ENCODE results near the gene DCXR.

The DCXR gene

GRCh38 chr17:82022981-82023446, 14.5 kb downstream of the DCXR start, which contains the start of gene LRRC45:
LRRC45 (plus strand) TSS chr17:82023305; CDS start chr17:82023644, 339 bp downstream.
- DNase-seq (ENCODE audit: low read depth in 2 of 2), result peak; percentile 100

DNA sequence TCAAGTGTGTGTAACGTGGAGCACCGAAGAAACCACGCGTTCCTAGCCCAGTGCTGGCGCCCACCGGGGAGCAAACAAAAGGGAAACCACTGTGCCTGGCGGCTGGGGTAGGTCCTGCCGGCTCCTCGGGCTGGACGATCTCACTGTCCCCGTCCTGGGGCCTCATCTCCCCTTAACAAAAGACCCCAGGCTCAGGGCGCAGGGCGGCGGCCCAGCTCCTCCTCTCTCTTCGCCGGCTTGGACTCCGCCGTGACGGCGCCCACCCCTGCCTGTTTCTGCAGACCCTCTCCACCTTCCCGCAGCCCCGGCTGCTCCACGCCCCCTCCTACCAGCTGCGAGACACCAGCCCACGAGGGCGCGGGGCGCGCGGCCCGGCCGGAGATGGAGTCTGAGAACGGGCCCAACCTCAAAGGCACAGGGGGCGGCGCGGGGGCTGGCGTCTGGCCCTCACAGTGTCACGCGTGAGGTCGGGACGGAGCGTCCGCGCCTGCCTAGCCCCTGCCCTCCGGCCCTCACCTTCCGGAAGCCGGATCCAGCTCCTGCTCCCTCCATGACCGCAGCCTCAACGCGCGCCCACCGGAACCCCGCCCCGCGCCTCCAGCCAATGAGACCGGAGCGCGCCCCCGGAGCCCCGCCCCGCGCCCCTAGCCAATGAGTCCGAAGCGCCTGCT, 15.1 kb downstream of the DCXR start, which contains the start of gene CENPX:
TSS of gene CENPX (minus strand) at position 569 of the 671 bp plus-strand sequence. CDS start at position 552, 17 bp downstream.
- DNase-seq (ENCODE audit: low read depth in 2 of 2), result no peak

GRCh38 chr17:82021900-82022309, 15.6 kb downstream of the DCXR start:
- no peak for DNase-seq (ENCODE audit: low read depth in 2 of 2)

- DNase-seq (ENCODE audit: low read depth in 2 of 2), result peak in 1 of 2 donors; percentile 59
Observed at GRCh38 chr17:82021107-82021899, 16.2 kb downstream of the DCXR start.

GRCh38 chr17:82020572-82021106, 16.9 kb downstream of the DCXR start:
- no peak for DNase-seq (ENCODE audit: low read depth in 2 of 2)

- DNase-seq (ENCODE audit: low read depth in 2 of 2), result peak in 1 of 2 donors; percentile 55
Observed at GRCh38 chr17:82019690-82020571, 17.6 kb downstream of the DCXR start.

DNA sequence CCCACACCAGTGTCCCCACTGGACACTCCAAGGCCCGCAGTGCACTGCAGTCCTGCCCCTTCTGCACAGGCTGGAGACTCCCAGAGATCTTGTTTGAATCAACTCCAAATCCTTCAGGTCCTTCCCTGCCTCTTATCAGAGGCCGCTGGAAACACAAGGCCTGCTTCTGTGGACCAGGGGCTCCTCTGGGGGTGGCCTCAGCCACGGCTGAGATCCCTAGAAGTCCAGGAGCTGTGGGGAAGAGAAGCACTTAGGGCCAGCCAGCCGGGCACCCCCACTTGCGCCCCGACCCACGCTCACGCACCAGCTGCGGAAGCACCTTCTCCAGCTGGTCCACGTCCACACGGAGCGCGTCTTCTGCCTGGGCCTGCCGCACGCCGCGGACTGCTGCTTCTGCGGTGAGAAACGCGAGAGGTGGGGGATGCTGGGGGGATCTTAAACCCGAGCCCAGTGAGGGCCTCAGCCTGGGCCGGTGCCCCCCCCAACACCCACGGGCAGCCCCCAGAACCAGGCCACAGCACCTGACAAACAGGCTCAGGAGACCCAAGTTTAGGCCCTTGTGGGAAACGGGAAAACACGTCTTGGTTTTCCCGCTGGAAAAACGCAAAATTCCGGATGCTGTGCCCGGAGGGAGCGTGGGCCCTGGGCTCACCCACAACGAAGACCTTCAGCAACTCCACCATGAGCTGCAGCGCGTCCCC, 18.4 kb downstream of the DCXR start:
- no peak for DNase-seq (ENCODE audit: low read depth in 2 of 2)

DNA sequence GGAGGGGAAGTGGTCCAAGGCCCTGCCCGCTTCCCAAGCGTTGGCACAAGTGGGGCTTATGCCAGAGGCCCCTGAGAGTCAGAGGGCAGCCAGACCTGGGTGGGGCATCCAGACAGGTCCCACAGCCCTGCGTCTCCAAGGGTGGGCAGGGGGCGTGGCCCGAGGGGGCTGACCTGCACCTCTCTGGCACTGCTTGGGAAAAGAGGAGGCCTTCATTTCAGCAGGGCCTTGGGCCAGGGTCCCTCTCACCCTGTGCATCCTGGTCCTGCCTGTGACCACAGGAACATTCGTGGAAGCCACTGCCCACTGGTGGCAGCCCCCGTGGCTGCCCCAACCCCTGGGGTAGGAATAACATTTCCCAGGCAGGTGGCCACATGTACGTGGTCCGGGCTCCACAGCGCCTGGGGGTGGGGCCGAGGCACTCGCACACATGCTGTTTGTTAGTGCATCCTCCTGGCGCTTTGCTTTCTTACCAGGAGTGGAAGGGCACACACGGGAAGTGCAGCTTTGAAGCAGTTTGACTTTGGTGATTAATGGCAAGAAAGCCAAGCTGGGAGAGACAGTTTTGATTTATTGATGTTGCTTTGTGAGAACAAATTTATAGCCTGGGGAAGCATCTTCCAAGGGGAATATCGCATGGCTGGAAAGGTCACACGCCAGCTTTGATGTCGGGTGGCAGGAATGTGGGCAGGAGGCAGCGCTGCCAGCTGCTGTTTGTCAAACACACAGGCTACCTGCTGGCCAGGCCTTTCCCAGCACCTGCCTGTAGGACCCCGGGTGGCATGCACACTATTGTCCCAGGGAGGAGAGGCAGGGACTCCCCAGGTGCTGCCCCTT, 19.1 kb downstream of the DCXR start:
- DNase-seq (ENCODE audit: low read depth in 2 of 2), result no peak

GRCh38 chr17:82017612-82018151, 19.8 kb downstream of the DCXR start:
- no peak for DNase-seq (ENCODE audit: low read depth in 2 of 2)

DNA sequence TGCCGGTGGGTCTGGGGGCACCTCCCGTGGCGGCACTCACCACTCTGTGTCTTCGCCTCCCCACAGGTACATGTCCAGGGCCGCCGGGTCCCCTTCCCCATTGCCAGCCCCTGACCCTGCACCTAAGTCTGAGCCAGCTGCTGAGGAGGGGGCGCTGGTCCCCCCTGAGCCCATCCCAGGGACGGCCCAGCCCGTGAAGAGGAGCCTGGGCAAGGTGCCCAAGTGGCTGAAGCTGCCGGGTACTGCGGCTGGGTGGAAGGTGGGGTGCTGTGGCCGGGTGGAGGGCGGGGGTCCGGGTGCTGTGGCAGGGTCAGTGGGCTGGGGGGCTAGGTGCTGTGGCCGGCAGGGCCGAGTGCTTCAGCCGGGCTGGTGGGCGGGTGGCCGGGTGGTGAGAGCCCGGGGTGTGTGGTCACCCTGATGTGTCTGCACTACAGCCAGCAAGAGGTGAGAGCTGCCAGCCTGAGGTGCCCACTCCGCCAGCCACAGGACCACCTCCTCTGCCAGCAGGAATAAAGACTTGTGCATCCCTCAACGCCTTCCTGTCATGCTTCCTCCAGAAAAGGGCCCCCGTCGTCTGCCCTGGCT, 20.5 kb downstream of the DCXR start:
- DNase-seq (ENCODE audit: low read depth in 2 of 2), result no peak

DNA sequence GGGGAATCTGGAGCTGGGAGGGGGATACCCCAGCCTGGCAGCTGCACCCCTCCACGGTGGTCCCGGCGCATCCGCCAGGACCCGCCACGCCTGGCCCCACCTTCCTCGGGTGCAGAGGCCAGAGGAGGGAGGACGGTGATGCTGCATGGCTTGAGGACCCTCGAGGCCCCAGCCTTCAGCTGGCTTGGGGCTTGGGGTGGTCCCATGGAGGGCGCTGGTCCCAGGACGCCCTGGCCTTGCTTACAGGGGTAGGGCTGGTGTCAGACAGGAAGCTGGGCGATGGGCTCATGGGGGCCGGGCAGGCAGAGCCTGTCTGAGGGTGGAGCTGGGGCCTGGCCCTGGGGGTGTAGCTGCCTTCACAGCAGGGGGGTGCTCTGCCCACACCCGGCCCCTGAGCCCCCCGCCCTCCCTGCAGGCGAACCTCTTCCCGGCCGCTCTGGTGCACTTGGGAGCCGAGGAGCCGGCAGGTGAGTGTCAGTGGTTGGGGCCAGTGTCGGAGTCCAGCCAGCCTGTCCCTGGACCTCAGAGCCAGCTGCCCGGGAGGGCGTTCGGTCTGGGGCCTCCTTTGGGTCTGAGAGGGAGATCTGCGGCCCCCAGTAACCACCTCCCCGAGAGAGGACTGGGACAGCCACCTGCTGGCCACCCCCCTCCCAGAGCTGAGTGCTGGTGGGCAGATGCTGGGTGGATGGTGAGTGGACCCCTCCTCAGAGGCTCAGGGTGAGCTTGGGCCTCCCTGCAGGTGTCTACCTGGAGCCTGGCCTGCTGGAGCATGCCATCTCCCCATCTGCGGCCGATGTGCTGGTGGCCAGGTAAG, 21.2 kb downstream of the DCXR start:
- DNase-seq (ENCODE audit: low read depth in 2 of 2), result no peak

DNA sequence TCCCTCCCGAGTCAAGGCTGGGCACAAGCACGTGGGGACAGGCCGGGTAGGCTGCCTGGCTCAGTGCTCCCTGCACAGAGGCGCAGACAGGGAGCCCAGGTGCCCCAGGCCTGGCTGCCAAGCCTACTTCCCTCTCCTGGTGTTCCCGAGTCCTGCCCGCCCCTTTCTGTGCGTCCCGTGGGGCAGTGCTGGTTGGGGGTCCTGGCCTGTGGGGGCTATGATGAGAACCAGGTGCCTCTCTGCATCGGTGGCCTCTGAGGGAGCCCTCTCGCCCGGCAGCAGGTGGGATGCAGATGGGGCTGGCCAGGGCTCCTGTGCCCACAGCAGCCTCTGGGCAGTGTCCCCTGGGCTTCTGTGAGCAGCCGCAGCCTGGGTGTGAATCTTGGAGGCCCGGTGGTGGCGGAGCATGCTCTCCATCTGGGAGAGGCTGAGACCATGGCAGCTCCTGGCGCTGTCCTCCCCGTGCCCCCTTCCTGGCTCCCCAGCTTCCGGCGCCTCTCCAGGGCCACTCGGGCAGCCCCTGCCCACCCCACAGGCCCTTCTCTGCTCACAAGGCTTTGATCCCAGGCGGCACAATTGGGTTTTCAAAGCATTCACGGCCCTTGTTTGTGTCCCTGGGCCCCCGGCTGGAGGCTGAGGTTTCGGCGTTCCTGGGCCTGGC, 22.1 kb downstream of the DCXR start:
- DNase-seq (ENCODE audit: low read depth in 2 of 2), result no peak

DNA sequence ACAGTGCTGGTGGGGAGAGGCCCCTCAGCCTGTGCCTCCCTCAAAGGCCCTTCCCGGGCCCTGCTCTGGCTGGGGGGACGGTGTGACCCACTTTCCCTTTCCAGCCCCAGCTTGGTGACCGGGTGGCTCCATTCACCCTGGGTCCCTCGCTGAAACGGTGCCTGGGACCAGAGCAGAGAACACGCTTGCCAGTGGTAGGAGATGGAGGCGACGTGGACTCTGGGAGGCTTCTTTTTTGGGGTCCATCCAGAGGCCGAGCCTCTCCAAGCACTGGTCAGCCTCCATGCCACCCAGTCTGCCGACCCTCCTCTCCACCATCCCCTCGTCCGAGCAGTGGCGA, 22.6 kb downstream of the DCXR start:
- no peak for DNase-seq (ENCODE audit: low read depth in 2 of 2)

GRCh38 chr17:82014432-82014831, 23.1 kb downstream of the DCXR start:
- DNase-seq (ENCODE audit: low read depth in 2 of 2), result no peak

- DNase-seq (ENCODE audit: low read depth in 2 of 2), result no peak
Observed at GRCh38 chr17:82013772-82014321, 23.6 kb downstream of the DCXR start.

DNA sequence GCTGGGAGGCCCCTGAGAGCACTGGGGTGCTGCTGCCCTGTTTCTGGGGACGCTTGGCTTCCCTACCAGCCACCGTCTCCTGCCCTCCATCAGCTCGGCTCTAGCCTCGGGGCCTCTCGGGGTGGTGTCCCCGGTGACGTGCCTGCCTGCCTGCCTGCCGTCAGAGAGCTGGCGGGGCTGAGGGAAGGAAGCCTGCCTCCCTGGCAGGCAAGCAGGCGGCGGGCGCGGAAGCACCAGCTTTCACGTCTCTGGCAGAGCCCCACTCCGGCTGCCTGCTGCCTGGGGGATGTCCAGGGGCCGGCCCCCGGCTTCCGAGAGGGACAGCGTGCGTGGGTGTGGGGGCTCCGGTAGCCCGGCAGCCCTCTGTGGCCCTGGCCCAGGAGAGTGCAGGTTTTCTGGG, 24.2 kb downstream of the DCXR start:
- no peak for DNase-seq (ENCODE audit: low read depth in 2 of 2)

- no peak for DNase-seq (ENCODE audit: low read depth in 2 of 2)
Observed at GRCh38 chr17:82012640-82013295, 24.7 kb downstream of the DCXR start.
